GM13977 (cell line): ENCODE measurements around the gene FLVCR2.

Experiments
- DNase-seq: peaks from one replicate; pipeline ENCODE4 v3.0.0; 2012; ENCODE audit warnings: low spot score
- in situ Hi-C: fragments of 300-500 bp; cut with MboI; formaldehyde crosslinking; loops from one replicate; pipeline ENCODE4 v1.12.0; 2022; ENCODE audit warnings: low sequenced_read_pairs, low pct_unique_long_range_greater_than_20kb, mixed read lengths, inconsistent platforms; ENCODE audit not compliant: unreplicated experiment
- TF ChIP-seq, protein P1 (sequence below): IDR thresholded peaks from 2 replicates; pipeline ENCODE4 v1.5.1; 2012; ENCODE audit warnings: mild to moderate bottlenecking, control low read depth; ENCODE audit not compliant: insufficient read depth; ENCODE audit errors: extremely low read depth, missing control alignments

The FLVCR2 gene

DNA sequence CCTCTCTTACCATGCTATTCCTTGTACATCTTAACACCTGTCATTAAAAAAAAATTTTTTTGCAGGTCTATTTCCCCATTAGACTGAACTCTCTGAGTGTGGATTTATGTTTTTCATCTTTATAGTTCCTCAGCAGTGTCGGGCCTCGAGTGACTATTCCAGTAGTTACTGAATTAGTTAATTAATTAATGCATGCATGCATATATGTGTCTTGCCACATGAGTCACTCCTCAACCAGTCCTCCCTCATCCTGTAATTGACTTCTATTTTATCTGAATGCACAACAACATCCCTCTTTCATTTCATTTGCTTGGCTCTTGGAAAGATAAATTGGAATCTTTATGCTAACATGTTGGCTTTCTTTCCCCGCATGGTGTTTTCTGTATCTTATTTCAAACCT lies 46.6 kb downstream of the FLVCR2 start:
- in situ Hi-C loops, result no loop called here
- TF ChIP-seq, protein P1, sequence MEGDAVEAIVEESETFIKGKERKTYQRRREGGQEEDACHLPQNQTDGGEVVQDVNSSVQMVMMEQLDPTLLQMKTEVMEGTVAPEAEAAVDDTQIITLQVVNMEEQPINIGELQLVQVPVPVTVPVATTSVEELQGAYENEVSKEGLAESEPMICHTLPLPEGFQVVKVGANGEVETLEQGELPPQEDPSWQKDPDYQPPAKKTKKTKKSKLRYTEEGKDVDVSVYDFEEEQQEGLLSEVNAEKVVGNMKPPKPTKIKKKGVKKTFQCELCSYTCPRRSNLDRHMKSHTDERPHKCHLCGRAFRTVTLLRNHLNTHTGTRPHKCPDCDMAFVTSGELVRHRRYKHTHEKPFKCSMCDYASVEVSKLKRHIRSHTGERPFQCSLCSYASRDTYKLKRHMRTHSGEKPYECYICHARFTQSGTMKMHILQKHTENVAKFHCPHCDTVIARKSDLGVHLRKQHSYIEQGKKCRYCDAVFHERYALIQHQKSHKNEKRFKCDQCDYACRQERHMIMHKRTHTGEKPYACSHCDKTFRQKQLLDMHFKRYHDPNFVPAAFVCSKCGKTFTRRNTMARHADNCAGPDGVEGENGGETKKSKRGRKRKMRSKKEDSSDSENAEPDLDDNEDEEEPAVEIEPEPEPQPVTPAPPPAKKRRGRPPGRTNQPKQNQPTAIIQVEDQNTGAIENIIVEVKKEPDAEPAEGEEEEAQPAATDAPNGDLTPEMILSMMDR, result no peak
- DNase-seq, result no peak

DNA sequence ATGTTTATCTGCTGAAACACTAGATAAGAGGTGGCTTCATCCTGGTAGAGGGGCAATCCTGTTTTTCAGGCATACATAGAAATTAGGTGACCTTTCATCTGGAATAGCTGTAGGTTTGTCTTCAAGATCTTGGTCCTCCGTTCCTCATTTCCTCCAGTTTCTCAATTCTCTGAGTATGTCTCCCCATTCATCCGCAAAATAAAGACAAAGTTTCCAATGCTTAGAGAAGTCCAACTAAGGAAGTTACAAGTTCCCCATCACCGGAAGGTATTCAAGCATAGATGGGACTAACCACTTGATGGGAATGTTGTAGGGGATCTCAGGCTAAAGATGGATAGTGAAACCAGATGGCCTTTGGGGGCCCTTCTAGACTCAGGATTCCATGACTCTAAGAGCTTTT lies 48.0 kb downstream of the FLVCR2 start:
- in situ Hi-C loops, result no loop called here
- no peak for DNase-seq
- TF ChIP-seq, protein P1, result no peak

GRCh38 chr14:75626863-75627262 lies 48.4 kb downstream of the FLVCR2 start:
- TF ChIP-seq, protein P1, result no peak
- in situ Hi-C loops, result no loop called here
- DNase-seq, result no peak

DNA sequence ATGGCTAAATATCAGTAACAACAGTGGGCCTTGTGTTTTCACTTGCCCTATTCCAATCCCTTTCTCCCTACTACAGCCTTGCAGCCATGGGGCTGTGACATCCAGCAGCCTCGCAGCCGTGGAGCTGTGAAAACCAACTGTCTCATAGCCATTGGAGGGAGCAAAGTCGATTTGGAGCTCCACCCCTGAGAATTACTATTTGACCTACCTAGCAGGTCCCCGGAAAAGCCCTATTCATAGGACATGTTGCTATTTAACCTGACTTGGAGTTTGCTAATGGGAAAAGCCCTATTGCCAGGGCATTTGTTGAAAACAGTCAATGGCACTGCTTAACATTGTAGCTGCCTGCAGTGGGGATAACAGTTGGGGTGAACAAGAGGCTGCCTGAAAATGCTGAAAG lies 49.0 kb downstream of the FLVCR2 start:
- in situ Hi-C loops, result no loop called here
- TF ChIP-seq, protein P1, result no peak
- DNase-seq, result no peak

DNA sequence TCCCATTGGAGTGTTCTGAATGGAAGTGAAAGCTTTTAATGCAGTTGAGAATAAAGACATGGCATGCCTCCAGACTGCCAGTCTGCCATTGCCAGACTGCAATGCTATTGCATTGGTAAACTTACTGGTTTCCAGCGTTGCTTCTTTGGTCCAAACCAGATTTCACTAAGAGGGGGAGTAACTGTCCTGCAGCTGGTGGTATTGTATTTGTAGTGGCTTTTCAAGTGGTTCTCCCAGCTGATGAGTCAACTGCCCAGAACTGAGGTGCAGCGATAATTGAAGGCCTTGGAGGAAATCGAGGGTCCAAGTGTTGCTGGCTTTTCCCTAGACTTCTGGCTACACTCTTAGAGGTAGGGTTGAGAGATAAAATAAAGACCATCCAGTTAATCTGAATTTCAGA lies 50.4 kb downstream of the FLVCR2 start:
- in situ Hi-C loops, result no loop called here
- DNase-seq, result no peak
- TF ChIP-seq, protein P1, result no peak

- DNase-seq, result no peak
- TF ChIP-seq, protein P1, result no peak
- in situ Hi-C loops, result no loop called here
These were observed 52.5 kb downstream of the FLVCR2 start for GRCh38 chr14:75630695-75631452.
